Stimulated activated CD4-positive, alpha-beta T cell treated with anti-CD3 and anti-CD28 coated beads, Interleukin-1b, Interleukin-23, amount 100 ng/mL, for 48 hours (primary cell): ENCODE results near the gene PTPRJ.

Experiments used
- DNase-seq: peaks from one replicate; pipeline ENCODE4 v3.0.0-alpha.2; 2020

Gene PTPRJ

GRCh38 chr11:47971501-47971900, 8.9 kb upstream of the PTPRJ start:
- no peak for DNase-seq

GRCh38 chr11:47973173-47973572, 7.2 kb upstream of the PTPRJ start:
- no peak for DNase-seq

DNA sequence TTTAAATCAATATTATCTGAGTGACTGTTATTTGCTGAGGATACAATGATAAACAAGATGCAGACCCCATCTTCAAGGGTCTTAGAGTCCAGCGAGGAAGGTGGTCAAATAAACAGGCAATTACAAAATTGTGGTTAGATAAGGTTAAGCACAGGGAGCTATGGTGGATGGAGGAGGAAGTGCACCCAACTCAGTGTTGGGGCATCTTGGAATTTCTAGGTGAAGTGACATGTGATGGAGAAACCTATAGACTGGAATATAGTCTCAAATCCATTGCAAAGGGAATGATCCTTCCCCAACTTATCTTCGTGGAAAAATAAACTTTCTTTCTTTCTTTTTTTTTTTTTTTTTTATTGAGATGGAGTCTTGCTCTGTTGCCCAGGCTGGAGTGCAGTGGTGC, 3.4 kb upstream of the PTPRJ start:
- DNase-seq: no peak

GRCh38 chr11:47977623-47978022, 2.7 kb upstream of the PTPRJ start:
- no peak for DNase-seq

- DNase-seq: no peak
Measured at GRCh38 chr11:47979378-47980087, 826 bp upstream of the PTPRJ start.

DNA sequence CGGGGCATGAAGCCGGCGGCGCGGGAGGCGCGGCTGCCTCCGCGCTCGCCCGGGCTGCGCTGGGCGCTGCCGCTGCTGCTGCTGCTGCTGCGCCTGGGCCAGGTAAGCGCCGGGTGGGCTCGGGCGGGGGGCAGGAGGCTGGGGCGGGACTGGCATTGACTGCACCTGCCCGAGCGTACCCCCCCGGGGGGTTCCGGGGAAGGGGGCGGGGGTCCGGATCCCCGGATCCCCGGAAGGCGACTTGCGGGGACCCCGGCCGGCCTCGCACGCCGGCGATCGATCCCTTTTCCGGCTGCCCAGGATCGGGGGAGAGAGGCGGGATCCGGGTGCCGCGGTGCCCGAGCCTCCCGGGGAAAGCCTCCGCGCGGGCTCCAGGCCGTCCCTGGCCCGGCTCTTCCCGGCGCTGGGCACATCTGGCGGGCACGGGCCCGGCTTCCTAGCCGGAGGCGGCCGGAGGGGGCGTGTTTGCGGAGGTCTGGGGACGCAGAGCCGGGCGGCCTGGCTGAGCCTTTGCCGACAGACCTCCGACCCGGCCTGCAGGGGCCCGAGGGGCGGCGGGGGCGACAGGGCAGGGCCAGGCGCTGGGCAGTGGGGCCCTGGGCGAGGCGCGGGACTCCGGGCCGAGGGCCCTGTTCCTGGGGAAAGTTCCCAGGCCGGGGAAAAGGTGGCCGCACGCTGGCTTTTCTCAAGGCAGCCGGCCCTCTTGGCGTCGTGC, 705 bp downstream of the PTPRJ start:
- DNase-seq: no peak

DNA sequence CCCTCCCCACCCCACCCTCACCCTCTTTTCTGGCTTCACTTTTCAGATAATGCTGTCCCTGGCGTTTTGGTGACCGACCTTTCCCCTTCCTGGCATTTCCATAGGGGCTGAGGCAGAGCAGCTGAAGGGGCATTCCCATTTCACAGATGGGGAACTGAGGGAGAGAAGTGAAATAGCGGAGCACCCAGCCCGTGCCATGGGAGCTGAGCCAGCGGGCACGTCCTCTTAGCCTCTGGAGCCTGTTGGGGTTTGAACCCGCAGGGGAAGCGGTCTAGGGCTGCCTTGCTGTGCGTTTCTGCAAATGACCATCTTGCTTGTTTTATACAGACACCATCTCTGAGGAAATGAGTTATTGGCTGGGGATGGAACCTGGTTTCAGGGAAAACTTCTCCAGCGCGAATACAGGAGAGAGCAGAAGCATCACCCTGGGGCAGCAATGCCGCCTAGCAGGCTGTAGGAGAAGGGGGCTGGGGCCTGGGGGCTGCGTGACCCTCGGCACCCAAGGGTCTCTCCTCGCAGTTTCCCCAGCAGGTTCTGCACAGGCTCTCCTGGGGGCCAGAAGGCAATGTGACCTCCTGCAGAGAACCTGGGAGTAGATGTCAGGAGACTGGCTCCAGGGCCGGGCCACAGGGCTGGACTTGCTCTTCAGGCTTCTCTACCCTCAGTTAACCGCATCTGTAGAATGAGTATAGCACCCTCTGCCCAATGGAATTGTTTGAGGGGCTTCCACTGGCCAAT, 1.5 kb downstream of the PTPRJ start:
- DNase-seq: no peak

GRCh38 chr11:47982616-47983015, 2.3 kb downstream of the PTPRJ start:
- DNase-seq: no peak

DNA sequence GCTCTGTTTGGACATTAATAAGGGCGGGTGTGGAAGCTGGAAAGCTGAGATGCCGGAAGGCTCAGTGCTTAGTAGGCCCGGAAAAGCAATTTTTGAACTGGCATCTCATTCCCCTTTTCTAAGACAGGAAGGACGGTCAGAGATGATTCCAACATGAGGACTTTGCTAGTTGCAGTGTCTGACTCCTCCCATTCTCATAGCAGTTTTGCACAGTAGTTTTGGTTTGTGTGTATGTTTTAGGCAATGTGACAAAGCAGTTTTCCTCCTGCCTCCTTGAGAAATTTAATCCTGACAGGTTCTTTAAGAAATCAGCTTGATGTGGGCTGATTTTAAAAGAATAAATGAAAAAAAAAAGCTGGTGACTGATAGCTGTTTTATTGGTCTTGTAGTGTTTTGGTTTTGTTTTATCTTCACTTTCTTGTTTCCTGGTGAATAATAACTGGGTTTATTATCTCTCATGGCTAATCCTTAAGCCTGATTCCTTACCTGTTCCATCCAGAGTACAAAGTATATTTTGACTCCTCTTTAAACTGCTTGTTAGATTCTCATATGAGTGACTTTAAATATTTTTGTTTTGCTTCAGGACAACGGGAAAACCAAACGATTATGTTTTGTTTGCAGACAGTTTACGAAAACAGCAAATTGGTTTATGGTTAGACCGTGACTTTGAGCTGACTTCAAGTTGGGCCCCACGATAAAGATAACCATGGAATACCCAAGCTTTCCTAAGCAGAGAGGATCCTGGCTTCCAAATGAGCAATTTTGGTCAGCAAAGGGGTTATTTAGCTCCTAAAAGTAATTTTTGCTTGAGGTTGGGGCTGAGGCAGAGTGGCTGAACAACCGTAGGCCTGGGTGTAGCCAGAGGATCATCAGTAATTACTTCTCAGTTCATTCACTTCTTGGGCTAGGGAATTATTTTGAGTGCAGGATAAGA, 3.4 kb downstream of the PTPRJ start:
- DNase-seq: no peak

DNA sequence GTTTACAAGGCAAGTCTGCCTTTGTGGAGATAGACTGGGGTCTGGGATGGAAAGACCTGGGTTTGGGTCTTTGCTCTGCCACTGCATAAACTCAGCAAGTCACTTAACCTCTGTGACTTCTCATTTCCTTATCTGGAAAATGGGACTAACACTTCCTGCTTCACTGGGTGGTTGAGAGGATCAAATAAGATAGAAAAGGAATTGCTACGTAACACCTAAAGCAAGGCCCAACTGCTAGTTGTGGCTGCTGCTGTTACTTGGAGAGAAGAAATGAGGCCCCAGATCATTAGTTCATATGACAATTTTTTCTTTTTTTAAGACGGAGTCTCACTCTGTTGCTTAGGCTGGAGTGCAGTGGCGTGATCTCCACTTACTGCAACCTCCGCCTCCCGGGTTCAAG, 5.9 kb downstream of the PTPRJ start:
- DNase-seq: no peak

DNA sequence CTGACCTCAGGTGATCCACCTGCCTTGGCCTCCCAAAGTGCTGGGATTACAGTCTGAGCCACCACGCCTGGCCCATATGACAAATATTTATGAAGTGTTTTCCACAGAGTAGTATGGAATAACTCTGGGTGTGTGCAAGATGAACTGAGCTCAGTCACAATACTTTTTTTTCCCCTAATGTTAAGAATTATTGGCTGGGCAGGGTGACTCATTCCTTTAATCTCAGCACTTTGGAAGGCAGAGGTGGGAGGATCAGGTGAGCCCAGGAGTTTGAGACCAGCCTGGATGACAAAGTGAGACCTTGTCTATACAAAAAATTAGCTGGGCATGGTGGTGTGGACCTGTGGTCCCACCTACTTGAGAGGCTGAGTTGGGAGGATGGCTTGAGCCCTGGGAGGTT, 6.4 kb downstream of the PTPRJ start:
- DNase-seq: no peak

DNA sequence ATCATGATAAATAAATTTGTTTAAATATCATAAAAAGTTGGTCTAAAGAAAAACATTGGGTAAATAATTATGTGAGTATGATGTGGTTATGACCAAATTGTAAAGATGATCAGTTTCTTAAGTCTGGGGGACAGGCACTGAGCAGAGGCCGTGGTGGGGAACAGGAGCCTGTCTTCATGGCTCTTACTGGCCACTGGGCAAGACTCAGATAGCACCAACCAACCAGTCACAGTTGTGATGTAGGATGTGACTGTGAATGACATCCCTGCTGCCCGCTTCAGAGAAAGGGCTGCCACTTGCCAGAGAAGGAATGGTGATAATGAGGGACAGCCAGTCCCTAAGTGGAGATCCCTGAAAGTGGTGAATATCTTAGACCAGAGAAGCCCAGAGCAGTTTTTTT, 7.0 kb downstream of the PTPRJ start:
- no peak for DNase-seq

DNA sequence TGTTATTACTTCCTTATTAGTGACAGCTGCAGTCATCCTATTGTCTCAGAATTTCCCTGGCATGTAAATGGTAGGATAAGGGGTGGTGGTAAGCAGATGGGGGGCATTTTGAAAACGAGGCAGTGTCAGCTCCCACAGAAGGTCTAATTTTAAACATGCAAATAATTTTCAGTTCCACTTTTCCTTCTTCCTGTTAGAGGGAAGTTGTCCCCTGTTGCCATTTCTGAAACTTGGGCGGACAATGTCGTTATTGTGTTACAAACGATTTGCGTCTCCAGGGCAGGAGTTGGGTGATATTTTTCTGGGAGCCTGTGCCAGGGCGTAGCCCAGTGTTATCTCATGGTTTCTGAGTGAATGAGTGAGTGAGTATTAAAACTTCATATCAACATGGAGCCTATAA, 7.4 kb downstream of the PTPRJ start:
- DNase-seq: no peak

GRCh38 chr11:47989779-47990178, 9.4 kb downstream of the PTPRJ start:
- no peak for DNase-seq

GRCh38 chr11:47991266-47991830, 11.0 kb downstream of the PTPRJ start:
- DNase-seq: no peak

DNA sequence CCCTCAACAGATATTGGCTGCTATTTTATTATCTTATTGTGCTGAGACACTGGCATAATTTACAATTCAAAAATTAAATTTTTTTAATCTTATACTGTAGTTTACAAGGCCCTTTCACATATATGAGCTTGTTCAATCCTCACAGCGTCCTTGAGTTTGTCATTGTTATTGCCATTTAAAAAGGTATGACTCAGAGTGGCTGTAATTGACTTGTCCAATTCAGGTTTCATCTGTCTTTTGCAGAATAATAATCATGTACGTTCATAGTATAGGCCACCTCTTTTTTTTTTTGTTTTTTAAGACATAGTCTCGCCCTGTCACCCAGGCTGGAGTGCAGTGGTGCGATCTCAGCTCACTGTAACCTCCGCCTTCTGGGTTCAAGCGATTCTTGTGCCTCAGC, 11.5 kb downstream of the PTPRJ start:
- DNase-seq: no peak

- DNase-seq: no peak
Measured at GRCh38 chr11:47992959-47993820, 12.8 kb downstream of the PTPRJ start.

DNA sequence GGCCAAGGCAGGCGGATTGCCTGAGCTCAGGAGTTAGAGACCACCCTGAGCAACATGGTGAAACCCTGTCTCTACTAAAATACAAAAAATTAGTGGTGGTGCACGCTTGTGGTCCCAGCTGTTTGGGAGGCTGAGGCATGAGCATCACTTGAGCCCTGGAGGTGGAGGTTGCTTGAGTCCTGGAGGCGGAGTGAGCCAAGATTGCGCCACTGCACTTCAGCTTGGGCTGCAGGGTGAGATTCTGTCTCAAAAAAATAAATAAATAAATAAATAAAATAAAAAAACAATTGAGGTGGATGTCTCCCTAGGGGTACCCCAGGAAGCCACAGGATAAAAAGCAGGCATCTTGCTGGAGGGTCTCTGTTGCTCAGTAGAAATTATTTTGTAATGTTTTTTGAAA, 14.1 kb downstream of the PTPRJ start:
- DNase-seq: no peak

GRCh38 chr11:47995360-47995769, 15.0 kb downstream of the PTPRJ start:
- DNase-seq: no peak

DNA sequence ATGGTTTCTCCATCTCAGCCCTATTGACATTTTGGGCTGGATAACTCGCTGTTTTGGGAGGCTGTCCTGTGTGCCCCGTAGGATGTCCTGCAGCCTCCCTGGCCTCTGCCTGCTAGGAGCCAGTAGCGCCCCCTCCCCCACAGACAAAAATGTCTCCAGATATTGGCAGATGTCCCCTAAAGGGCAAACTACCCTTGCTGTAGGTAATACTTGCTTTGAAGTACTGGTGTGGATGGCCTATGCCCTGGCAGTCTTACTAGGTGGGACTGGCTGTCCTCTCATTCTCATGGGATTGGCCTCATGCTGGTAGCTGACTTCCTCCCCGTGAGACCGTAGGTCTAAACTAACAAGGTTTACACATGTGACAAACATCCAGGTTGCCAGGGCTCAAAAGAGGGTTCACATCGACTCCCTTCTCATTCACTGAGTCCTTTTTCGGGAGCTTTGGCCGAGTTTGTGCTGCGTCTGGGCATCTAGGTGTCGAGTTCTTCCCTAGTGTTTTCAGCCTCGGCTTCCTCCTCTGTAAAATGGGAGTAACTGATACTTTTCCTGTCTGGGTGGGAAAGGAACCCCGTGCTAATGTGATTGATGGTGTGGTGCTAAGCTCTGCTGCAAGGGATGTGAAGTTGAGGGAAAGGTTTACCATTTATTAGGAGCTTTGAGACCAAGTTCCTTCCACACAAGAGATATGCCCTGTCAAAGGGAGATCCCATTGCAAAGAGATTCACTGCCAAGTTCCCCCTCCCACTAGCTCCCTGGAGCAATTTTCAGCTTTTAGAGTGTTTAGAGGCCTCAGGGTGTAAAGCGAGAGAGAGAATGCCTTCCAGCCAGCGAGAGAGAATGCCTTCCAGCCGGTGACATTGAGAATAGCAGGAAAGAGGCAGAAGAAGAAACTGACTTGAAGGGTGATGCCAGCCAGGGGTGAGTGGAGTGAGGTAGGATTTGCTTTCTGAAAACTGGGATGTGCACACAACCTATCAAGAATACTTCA, 17.0 kb downstream of the PTPRJ start:
- DNase-seq: no peak
